Tibial nerve (tissue), 4 donors: Measurements from ENCODE around the gene EIF4A2.

ENCODE experiments used
- CTCF ChIP-seq, 5 experiments: fragments of 200-600 bp in 3 of 5; fragments of 450-650 bp in 2 of 5; sonication (generic) in 3 of 5; IDR thresholded peaks; one replicate each; pipeline ENCODE4 v1.5.1; 2016 to 2019; ENCODE audit warnings: antibody characterized with exemption in 5 of 5, mild to moderate bottlenecking in 3 of 5, moderate library complexity in 2 of 5
- EP300 ChIP-seq, 2 donors: sonication (generic); formaldehyde crosslinking; IDR thresholded peaks; one replicate each; pipeline ENCODE4 v1.6.1; 2017; ENCODE audit warnings: antibody characterized with exemption in 2 of 2, mild to moderate bottlenecking in 1 of 2

- TF ChIP-seq EP300 (IDR thresholded peaks at IDR 0.05) (peak in 1 of 2 donors; percentile 92), CTCF (IDR thresholded peaks at IDR 0.05) (no peak)
Observed at GRCh38 chr3:186783731-186784515, 546 bp downstream of the EIF4A2 start.
